ENCODE measurements around the gene CLK1.
A peak's percentile ranks its signal among the peaks of the same experiment; 100 is the strongest.
"Not testable (repeated sequence)": the region's sequence is repeated elsewhere in the genome, so short reads cannot be mapped to it uniquely, and the experiment has no call there.

The CLK1 gene

GRCh38 chr2:200851398-200852248 is 12.8 kb downstream of the CLK1 start:
- no peak for DNase-seq

GRCh38 chr2:200850512-200851256 is 13.8 kb downstream of the CLK1 start:
- DNase-seq, result no peak

DNA sequence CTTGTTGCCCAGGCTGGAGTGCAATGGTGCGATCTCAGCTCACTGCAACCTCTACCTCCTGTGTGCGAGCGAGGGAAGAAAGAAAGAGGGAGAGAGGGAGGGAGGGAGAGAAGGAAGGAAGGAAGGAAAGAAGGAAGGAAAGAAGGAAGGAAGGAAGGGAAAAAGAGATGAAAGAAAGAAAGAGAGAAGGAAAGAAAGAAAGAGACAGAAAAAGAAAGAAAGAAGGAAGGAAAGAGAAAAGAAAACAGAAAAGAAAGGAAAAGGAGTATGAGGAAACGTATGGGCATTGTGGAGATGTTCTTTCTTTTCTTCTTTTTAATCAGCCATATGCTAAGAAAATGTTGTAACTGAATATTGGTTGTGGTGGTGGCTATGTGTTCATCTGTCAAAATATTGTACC is 16.5 kb downstream of the CLK1 start:
- DNase-seq, result no peak

GRCh38 chr2:200847269-200847668 is 17.2 kb downstream of the CLK1 start:
- DNase-seq, result no peak

DNA sequence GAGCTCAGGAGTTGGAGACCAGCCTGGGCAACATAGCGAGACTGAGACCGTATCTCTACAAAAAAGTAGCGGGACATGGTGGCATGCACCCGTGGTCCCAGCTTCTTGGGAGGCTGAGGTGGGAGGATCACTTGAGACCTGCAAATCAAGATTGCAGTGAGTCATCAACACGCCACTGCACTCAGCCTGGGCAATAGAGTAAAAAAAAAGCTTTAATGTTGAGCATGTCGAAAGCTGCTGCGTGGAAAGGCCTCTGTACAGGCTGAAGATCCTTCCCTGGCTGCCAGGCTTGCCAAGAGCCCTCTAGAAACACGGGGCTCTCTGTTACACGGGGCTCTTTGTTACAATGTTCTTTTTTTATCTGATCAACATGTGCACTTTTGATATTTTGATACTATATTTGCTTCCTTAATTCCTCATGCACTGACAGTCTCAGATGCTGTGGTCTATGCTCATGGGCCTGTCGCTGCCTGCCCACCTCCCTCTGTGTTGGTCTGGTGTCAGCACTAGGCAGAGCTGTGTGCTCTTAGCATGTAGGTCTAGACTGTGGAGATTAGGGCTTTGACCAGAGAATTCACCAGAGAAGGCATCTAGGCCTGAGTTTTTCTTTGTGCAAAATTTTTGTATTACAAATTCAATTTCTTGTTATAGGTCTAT is 18.7 kb downstream of the CLK1 start:
- DNase-seq, result no peak

- DNase-seq, result no peak
Measured at GRCh38 chr2:200845194-200845593, 19.3 kb downstream of the CLK1 start.

- no peak for DNase-seq
Measured at GRCh38 chr2:200843993-200844948, 20.2 kb downstream of the CLK1 start.

- no peak for DNase-seq
Measured at GRCh38 chr2:200839513-200839912, 24.9 kb downstream of the CLK1 start.

DNA sequence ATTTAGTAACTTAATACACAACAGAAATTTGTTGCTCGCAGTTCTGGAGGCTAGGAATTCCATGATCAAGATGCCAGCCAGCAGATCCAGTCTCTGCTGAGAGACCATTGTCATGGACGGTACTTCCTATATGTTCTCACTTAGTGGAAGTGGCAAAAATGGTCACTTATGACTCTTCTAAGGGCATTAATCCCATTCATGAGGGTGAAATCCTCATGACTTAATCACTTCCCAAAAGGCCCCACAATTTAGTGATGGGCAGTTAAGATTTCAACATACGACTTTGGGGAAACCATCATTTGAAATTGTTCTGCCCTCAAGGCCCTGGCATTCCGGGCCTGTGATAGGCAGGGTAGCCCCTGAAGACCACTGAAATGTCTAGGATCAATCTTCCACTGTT is 29.8 kb downstream of the CLK1 start:
- DNase-seq, result no peak

DNA sequence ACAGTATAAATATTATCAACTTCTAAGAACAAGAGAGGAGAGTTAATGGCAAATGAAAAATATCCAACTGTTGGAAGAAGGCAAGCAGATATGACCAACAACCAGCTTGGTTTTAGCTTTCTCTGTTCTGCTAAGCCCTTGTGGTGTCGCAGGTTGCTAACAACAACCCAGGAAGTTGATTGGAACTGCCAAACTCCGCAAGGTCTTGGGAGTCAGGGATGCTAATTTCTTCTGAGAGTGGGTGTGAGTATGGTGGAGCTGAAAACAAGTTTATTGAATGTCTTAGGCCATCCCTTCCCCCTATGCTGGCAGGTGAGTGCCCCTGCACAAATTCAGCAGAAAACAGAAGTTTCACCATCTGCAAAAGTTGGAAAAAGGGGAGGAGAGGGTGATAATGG is 35.2 kb downstream of the CLK1 start:
- no peak for DNase-seq

- no peak for DNase-seq
Measured at GRCh38 chr2:200828572-200829257, 35.7 kb downstream of the CLK1 start.

DNA sequence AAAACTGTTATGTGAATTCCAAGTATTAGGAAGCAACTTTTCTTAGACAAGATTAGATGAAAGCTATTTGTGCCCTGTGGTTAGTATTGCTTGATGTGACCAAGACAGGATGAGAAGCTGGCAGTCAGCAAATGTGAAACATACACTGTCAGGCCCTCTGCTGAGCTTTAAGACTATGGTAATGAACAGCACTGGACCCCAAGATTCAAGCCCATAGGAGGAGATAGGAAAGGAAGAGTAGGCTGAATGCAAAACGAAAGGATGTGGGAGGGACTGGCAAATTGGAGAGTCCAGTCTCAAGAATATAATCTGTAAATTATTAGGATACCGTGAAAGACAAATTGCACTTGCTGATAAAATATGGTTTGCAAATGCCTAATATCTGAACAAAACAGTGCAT is 36.4 kb downstream of the CLK1 start:
- no peak for DNase-seq

GRCh38 chr2:200821686-200822245 is 42.7 kb downstream of the CLK1 start:
- no peak for DNase-seq

GRCh38 chr2:200820573-200821234 is 43.8 kb downstream of the CLK1 start:
- no peak for DNase-seq

DNA sequence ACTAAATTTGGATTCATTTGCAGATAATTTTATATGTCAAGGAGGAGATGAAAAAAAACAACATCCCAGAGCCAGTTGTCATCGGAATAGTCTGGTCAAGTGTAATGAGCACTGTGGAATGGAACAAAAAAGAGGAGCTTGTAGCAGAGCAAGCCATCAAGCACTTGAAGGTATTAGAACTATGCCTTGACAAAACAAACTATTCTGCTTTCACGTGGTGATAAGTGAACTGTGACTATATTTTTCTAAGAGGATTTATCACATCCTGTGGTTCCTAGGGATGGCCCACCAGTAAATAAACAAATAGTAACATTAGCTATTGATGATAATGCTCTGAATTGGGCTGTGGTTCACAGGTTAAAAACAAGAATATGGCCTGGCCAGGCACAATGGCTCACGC is 45.7 kb downstream of the CLK1 start:
- DNase-seq, result not testable (repeated sequence)

GRCh38 chr2:200814917-200815316 is 49.5 kb downstream of the CLK1 start:
- no peak for DNase-seq

DNA sequence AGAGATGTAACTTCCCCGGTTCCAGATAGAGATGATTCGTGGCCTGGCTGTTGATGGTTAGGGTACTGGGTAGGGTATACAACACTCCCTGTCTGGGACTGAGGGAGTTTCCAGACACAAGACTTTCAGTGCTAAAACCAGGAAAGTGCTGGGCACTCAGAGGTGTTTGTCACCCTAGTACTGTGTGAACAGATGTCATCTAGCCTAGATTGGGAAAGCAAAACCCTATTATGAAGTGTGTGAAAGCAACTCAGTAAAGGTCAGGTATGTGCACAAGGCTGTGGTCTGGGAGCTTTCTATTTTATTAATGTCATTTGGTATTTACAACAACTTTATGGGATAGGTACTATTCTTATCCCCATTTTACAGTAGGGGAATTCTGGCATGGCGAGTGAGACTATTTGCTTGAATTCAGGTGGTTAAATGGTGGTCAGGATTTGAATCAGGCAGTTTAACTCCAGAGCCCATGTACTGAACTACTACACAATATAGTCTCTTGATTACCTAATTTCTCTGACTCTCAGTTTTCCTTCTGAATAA is 50.1 kb downstream of the CLK1 start:
- DNase-seq, result no peak

DNA sequence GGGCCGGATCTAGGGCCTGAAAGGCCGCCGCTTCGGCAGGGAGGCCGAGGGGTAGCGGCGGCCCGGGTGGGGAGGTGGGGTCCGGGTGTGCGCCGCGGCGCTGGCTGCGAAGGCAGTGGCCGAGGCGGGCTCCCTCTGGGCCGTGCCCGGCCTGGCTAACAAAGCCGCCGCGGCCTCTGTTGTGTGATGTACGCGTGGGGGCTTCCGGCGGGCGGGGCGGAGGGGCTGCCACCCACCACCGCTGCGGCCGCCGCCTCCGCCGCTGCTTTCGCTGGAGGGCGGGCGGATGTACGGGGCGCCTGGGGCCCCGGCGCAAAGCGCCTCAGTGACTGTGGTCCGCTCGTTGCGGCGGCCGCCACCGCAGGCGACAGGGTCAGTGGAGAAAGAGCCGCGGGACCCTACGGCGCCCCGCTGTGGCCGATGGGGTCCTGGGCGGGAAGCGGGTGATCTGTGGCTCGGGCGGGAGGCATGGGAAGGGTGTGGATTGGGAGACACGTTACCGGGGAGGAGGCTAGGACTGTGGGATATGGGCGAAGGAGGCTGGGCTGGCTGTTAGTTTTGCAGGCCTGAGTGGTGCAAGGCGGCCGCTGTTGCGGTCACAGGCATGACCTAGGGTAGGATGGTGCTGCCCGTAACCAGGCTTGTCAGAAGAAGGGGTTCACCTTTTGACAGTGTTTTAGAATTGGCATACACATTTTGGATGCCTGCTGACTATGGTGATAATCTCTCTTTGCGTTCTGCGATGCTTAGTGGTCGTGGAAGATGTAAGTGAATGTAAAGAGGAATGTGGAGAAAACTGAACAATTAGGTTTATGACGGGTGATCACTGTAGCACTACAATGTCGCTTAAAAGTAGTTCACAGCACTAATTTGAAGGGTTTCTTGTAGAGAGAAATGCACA is 52.1 kb downstream of the CLK1 start:
- DNase-seq, result no peak

DNA sequence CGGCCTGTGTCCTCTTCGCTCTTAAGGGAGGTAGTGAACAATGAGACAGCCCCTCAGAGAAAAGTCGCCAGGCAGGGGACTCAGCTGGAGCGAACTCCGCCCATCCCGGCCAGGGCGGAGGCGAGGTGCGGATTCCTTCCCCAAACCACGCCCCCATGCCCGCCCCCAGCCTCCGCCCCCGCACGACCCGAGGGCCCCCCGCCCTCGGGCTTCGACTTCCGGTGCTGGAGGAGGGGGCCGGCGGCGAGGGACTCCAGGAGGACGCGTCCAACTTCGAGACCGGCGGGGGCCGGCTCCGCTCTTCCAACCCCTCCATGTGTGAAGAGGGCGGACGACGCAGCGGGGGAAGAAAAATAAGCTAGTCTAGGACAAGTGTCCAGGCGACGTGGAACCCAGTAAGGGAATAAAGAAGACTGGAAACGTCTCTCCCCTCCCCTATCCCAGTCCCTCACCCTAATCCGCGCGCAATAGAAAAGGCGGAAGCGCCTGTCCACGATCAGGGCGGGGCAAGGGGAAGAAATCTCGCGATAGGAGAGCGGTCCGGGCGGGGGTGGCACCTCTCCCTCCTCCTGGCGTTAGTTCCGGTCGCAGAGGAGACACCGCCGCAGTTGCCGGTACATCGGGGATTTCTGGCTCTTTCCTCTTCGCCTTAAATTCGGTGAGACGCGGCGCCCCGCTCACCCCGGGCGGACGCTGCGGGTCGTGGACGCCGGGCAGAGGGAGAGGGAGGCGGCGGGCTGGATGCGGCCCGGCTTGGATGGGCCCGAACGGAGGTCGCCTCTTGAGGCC is 52.9 kb downstream of the CLK1 start, which contains the start of gene BZW1:
TSS of gene BZW1 (plus strand) at position 578 of the 789 bp plus-strand sequence. CDS start 1,308 bp downstream, outside the sequence.
- DNase-seq, result peak; percentile 95
